ENCODE results near the gene MED16. TPM values are rescaled to one million over a fixed set of nuclear protein-coding genes. Genes with fewer than 3 reads are reported as not detected.
"Not testable (repeated sequence)": the region's sequence is repeated elsewhere in the genome, so short reads cannot be mapped to it uniquely, and the experiment has no call there.

The MED16 gene
- total RNA-seq, 1 donor from 2014 or later, result 15.9 TPM

GRCh38 chr19:840519-841206 lies 52.3 kb downstream of the MED16 start, which contains the start of gene PRTN3:
Gene PRTN3 (plus strand): TSS chr19:840999. CDS start chr19:841009, 10 bp downstream.
- FAIRE-seq (no peak), DNase-seq (ENCODE audit: low spot score in 2 of 2) (no peak)

DNA sequence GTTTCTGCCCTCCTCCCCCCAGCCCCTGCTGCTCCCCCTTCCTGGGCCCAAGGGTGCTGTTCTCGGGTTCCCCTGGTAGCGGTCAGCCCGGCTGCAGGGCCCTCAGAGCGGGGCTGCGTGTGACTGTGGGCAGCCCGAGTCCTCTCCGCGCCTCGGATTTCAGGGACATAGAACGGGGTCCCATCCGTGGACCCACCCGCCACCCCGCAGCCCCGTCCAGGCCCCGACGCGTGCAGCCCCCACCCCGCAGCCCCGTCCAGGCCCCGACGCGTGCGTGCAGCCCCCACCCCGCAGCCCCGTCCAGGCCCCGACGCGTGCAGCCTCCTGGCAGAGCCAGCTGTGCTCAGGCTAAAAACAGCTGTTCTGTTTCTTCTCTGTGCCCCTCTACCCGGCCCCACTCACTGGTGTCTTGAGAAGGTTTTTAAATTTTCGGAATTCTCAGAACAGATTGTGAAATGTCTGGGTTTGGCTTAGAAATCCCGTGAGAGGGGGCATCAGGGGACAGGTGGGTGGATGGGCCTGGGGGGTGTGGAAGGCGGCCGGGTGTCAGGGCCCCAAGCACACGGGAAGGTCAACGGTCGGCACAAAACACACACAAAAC lies 57.7 kb downstream of the MED16 start:
- DNase-seq (ENCODE audit: low spot score in 2 of 2) (no peak), FAIRE-seq (no peak)

DNA sequence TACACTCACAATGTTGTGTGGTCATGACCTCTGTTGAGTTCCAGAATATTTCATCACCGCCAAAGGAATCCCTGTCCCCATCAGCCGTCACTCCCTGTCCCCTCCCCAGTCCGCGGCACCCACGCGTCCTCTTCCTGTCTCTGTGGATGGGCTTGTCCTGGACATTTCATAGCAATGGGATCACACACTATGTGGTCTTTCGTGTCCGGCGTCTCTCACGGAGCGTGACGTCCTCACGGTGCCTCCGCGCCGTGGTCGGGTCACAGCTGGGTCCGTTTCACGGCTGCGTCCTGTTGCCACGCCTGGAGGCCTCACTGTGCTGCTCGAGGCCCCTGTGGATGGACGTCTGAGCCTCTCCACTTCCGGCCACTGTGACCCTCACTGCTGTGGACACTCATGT lies 58.8 kb downstream of the MED16 start:
- no peak for DNase-seq (ENCODE audit: low spot score in 2 of 2)
- FAIRE-seq, result no peak

DNA sequence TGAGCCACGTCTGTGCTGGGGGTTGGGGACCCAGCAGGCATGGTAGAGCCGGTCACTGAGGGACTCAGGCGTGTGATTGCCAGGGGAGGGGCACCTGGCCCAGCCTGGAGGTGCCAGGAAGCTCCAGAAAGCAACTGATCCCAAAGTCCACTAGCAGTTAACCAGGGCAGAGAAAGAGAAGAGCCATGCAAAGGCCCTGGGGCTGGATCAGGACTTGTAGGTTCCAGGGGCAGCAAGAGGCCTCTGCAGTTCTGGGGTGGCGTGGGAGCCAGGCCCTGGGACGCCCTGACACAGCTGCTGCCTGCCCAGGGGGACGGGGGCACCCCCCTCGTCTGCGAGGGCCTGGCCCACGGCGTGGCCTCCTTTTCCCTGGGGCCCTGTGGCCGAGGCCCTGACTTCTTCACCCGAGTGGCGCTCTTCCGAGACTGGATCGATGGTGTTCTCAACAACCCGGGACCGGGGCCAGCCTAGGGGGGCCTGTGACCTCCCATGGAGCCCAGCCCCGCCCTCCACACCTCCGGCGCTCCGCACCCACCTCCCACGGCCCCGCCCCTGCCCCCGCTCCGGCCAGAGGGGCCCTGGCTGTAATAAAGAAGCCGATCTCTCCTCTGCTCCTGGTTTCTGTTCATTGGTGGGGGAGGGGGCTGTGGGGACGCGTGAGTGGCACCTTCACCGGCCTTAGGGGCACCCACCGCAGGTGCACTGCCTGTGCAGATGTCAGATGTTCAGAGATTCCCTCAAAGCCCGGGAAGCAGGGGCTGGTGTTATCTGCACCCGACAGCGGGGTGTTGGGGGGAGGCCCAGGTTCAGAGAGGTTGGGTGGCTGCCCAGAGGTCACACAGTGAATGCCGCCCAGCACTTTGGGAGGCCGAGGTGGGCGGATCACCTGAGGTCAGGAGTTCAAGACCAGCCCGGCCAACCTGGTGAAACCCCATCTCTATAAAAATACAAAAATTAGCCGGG lies 61.3 kb downstream of the MED16 start:
- no peak for FAIRE-seq

DNA sequence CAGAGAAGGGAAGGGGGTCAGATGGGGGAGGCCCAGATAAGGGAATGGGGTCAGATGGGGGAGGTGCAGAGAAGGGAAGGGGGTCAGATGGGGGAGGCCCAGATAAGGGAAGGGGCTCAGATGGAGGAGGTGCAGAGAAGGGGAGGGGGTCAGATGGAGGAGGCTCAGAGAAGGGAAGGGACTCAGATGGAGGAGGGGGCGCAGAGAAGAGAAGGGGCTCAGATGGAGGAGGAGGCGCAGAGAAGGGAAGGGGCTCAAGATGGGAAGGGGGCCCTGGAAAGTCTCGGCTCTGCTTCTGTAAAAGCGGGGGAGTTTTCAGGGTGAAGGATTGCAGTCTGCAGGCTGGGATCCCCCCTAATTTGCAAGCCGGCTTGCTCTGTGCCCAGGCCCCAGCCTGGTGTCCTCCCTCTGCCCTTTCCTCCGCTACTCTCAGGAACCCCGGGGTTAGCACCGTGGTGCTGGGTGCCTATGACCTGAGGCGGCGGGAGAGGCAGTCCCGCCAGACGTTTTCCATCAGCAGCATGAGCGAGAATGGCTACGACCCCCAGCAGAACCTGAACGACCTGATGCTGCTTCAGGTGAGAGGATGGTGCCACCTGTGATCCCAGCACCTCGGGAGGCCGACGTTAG lies 63.7 kb downstream of the MED16 start:
- FAIRE-seq, result no peak
- DNase-seq (ENCODE audit: low spot score in 2 of 2), result no peak

More for the DNA sequence above, 61.3 kb downstream of the MED16 start:
- DNase-seq (ENCODE audit: low spot score in 2 of 2), result no peak

- DNase-seq (ENCODE audit: low spot score in 2 of 2), result no peak
- FAIRE-seq, result no peak
Measured at GRCh38 chr19:827710-828321, 65.2 kb downstream of the MED16 start, which contains the start of gene AZU1. Gene AZU1 (plus strand): TSS chr19:827837. CDS start chr19:827847, 10 bp downstream.

DNA sequence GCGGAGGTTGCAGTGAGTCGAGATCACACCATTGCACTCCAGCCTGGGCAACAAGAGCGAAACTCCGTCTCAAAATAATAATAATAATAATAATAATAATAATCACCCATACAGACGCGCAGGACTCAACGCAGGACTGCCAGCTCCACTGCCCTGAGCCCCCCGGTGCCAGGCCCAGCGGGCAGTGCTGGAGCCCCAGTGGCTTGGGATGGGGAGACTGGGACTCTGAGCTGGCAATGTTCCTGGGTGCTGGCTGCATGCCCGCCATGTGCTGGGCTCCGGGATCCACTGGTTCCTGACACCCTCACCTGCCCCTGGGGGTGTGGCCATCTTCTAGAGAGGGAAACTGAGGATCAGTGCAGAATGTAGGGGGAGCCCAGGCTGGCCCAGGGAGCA lies 65.7 kb downstream of the MED16 start:
- DNase-seq (ENCODE audit: low spot score in 2 of 2), result no peak
- no peak for FAIRE-seq

DNA sequence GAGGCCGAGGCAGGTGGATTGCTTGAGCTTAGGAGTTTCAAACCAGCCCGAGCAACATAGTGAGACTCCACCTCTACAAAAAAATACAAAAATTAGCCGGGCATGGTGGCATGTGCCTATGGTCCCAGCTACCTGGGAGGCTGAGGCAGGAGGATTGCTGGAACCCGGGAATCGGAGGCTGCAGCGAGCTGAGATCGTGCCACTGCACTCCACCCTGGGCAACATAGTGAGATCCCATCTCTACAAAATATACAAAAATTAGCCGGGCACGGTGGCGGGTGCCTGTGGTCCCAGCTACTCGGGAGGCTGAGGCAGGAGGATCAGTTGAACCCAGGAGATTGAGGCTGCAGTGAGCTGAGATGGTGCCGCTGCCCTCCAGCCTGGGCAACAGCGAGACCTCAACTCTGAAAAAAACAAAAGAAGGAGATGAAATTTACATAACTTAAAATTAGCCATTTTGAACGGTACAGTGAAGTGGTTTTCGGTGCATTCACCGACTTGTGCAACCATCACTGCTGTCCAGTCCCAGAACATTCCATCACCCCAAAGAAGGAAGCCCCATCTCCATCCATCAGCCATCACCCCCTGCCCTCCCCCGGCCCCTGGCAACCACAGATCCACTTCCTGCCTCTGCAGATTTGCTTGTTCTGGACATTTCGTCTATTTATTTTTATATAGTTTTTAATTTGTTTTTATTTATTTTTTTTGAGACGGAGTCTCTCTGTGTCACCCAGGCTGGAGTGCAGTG lies 66.9 kb downstream of the MED16 start:
- FAIRE-seq (no peak), DNase-seq (ENCODE audit: low spot score in 2 of 2) (no peak)

GRCh38 chr19:824885-825284 lies 68.1 kb downstream of the MED16 start:
- FAIRE-seq, result no peak
- no peak for DNase-seq (ENCODE audit: low spot score in 2 of 2)

DNA sequence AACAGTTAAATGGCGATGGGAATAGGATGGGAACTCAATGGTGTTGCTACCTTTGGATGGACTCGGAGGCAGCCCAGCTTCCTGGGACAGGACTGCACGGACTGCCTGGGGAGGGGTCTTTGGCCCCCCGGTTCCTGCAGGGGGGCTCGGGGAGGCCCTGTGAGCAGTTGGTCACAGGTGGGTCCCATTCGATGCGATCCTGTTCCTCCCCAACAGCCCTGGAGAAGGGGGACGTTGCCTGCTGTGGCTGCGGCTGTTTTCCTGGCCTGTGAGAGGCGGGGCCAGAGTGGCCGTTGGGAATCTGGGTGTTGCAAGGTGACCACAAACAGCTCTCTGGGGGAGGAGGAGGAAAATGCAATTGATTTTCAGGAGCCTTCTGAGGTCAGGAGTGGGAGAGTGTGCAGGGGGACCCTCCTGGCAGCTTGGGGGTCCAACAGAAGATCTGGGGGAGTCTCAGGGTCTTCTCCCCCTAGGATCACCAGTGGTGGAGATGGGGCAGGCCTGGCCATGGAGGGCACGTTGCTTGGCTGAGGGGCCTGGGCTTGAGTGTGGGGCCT lies 69.3 kb downstream of the MED16 start:
- DNase-seq (ENCODE audit: low spot score in 2 of 2), result peak in 1 of 2 donors; percentile 26

DNA sequence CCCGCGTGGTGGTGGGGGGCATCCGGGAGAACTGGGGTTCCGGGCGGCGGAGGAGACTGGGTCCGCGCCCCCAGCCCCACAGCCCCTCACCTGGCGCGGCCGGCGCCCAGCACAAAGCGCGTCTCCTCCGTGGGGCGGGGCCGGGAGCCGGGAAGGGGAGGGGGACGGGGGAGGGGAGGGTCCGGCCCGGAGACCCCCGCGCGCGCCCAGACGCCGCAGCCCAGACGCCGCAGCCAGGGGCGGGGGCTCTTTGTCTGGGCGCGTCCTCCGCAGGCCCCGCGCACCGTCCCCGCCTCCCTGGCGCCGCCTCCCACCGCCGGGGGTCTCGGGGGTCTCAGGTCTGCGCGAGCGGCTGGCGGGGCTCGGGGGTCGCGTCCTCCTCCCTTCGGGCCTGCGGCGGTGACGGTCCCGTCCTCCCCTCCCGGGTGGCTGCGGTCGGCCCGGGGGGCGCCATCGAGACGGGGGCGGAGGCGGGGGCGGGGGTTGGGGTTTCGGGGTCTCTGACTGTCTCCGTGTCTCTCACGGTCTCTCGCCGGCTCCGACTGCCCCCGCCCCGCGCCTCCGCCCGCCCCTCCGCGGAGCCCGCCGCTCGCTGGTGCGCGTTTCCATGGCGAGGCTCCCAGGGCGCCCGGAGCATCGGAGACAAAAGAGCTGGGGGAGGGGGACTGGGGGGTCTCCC lies 71.0 kb downstream of the MED16 start, which contains the start of gene PLPPR3:
Gene PLPPR3 (minus strand): TSS at position 131 of the 679 bp plus-strand sequence. CDS start 396 bp downstream, outside the sequence.
- no peak for FAIRE-seq
- peak in 1 of 2 donors; percentile 55 for DNase-seq (ENCODE audit: low spot score in 2 of 2)

More for the DNA sequence above, 69.3 kb downstream of the MED16 start:
- no peak for FAIRE-seq

- FAIRE-seq (no peak), DNase-seq (ENCODE audit: low spot score in 2 of 2) (peak in 1 of 2 donors; percentile 49)
Measured at GRCh38 chr19:821231-821824, 71.7 kb downstream of the MED16 start.

DNA sequence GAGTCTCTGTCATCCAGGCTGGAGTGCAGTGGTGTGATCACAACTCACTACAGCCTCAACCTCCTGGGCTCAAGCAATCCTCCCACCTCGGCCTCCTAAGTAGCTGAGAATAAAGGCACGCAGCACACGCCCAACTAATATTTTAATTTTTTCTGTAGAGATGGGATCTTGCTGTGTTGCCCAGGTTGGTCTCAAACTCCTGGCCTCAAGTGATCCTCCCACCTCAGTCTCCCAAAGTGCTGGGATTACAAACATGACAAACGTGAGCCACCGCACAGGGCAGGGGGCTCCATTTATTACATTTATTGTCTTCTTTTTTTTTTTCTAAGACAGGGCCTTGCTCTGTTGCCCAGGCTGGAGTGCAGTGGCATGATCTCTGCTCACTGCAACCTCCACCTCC lies 72.8 kb downstream of the MED16 start:
- not testable (repeated sequence) for FAIRE-seq; DNase-seq (ENCODE audit: low spot score in 2 of 2)

Small RNA genes within 50 kb of the gene (small RNA-seq; reads per million reads assigned to genes)
- not detected for gene RNU6-9

Other genes starting within 250 kb of the MED16 start
- 17.5 TPM for gene RNF126, start 230.0 kb downstream of the MED16 start, total RNA-seq
- 2.0 TPM for gene FSTL3, start 216.8 kb downstream of the MED16 start, total RNA-seq
- gene PRSS57, start 197.7 kb downstream of the MED16 start, total RNA-seq, result not detected
- gene PALM, start 184.3 kb downstream of the MED16 start, total RNA-seq, result 87.2 TPM
- gene MISP, start 142.1 kb downstream of the MED16 start, total RNA-seq, result 0.41 TPM
- gene PTBP1, start 95.7 kb downstream of the MED16 start, total RNA-seq, result 28.1 TPM
- gene PLPPR3, start 71.2 kb downstream of the MED16 start, total RNA-seq, result 119 TPM
- gene AZU1, start 65.3 kb downstream of the MED16 start, total RNA-seq, result 0.41 TPM
- gene PRTN3, start 52.2 kb downstream of the MED16 start, total RNA-seq, result 1.2 TPM
- not detected for gene ELANE, start 40.9 kb downstream of the MED16 start, total RNA-seq
- 0.82 TPM for gene CFD, start 33.5 kb downstream of the MED16 start, total RNA-seq
- gene RNU6-9, start 297 bp upstream of the MED16 start, total RNA-seq, result not detected
- 26.5 TPM for gene R3HDM4, start 20.0 kb upstream of the MED16 start, total RNA-seq
- gene KISS1R, start 24.1 kb upstream of the MED16 start, total RNA-seq, result 0.41 TPM
- gene ARID3A, start 32.8 kb upstream of the MED16 start, total RNA-seq, result 2.4 TPM
- gene WDR18, start 91.2 kb upstream of the MED16 start, total RNA-seq, result 45.7 TPM
- under 0.01 TPM for gene GRIN3B, start 107.2 kb upstream of the MED16 start, total RNA-seq
- gene TMEM259, start 127.9 kb upstream of the MED16 start, total RNA-seq, result 29.3 TPM
- gene RNU6-2, start 128.3 kb upstream of the MED16 start, total RNA-seq, result not detected
- 8.2 TPM for gene CNN2, start 133.4 kb upstream of the MED16 start, total RNA-seq
- gene ABCA7, start 146.9 kb upstream of the MED16 start, total RNA-seq, result 2.0 TPM
- gene ARHGAP45, start 174.0 kb upstream of the MED16 start, total RNA-seq, result 1.2 TPM
- gene POLR2E, start 202.2 kb upstream of the MED16 start, total RNA-seq, result 35.5 TPM
- gene GPX4, start 210.8 kb upstream of the MED16 start, total RNA-seq, result 150 TPM

All from frontal cortex (tissue), 4 donors.